Astrocyte (in vitro differentiated cells and primary cell): ENCODE data around the gene AACS. TPM values are rescaled to one million over a fixed set of nuclear protein-coding genes. Genes with fewer than 3 reads are reported as not detected.

Experiments used
- DNase-seq: peaks from one replicate; pipeline ENCODE4 v3.0.0-alpha.2; 2010; ENCODE audit warnings: low read depth
- FAIRE-seq: peaks from 2 replicates; lab custom pipeline; 2011; peaks lifted over from hg19 to GRCh38; lab: Jason Lieb, UNC
- H2AFZ ChIP-seq: 2 replicates; pipeline ENCODE4 v1.6.0; 2012; ENCODE audit warnings: low read depth, low read length, inconsistent platforms
- H3K27ac ChIP-seq: 2 replicates; pipeline ENCODE4 v1.5.1; 2011; ENCODE audit warnings: low read depth, low read length, inconsistent platforms
- H3K27me3 ChIP-seq: 2 replicates; pipeline ENCODE4 v1.6.0; 2011; ENCODE audit warnings: low read length, inconsistent platforms; ENCODE audit not compliant: insufficient read depth
- H3K36me3 ChIP-seq: 2 replicates; pipeline ENCODE4 v1.5.1; 2011; ENCODE audit warnings: low read length, inconsistent platforms; ENCODE audit not compliant: insufficient read depth
- H3K4me1 ChIP-seq: 2 replicates; pipeline ENCODE4 v1.5.1; 2011; ENCODE audit warnings: low read length, inconsistent platforms; ENCODE audit not compliant: insufficient read depth
- H3K4me2 ChIP-seq: 2 replicates; pipeline ENCODE4 v1.6.0; 2012; ENCODE audit warnings: low read length, inconsistent platforms
- H3K4me3 ChIP-seq: 2 replicates; pipeline ENCODE4 v1.5.1; 2011; ENCODE audit warnings: low read depth, mild to moderate bottlenecking, low read length, inconsistent platforms; ENCODE audit not compliant: insufficient read depth
- H3K79me2 ChIP-seq: 2 replicates; pipeline ENCODE4 v1.6.0; 2012; ENCODE audit warnings: mild to moderate bottlenecking, low read length, inconsistent platforms; ENCODE audit not compliant: insufficient read depth
- H3K9ac ChIP-seq: 2 replicates; pipeline ENCODE4 v1.6.0; 2012; ENCODE audit warnings: mild to moderate bottlenecking, low read length, inconsistent platforms
- H3K9me3 ChIP-seq: 2 replicates; pipeline ENCODE4 v1.5.1; 2012; ENCODE audit warnings: low read depth, mild to moderate bottlenecking, low read length, inconsistent platforms; ENCODE audit not compliant: insufficient read depth
- H4K20me1 ChIP-seq: 2 replicates; pipeline ENCODE4 v1.6.0; 2012; ENCODE audit warnings: low read length, inconsistent platforms; ENCODE audit not compliant: insufficient read depth
- H3K27ac Mint-ChIP-seq: one replicate; pipeline ENCODE4 v1.8.0; 2021; ENCODE audit warnings: mild to moderate bottlenecking, mixed read lengths; ENCODE audit not compliant: unreplicated experiment
- H3K27me3 Mint-ChIP-seq: one replicate; pipeline ENCODE4 v1.8.0; 2021; ENCODE audit warnings: low read depth, mixed read lengths; ENCODE audit not compliant: unreplicated experiment
- H3K36me3 Mint-ChIP-seq: one replicate; pipeline ENCODE4 v1.8.0; 2021; ENCODE audit warnings: low read depth, mixed read lengths; ENCODE audit not compliant: unreplicated experiment
- H3K4me1 Mint-ChIP-seq: one replicate; pipeline ENCODE4 v1.8.0; 2021; ENCODE audit warnings: low read depth, mixed read lengths; ENCODE audit not compliant: unreplicated experiment
- H3K4me3 Mint-ChIP-seq: one replicate; pipeline ENCODE4 v1.8.0; 2021; ENCODE audit warnings: mild to moderate bottlenecking, moderate library complexity, mixed read lengths; ENCODE audit not compliant: unreplicated experiment
- H3K9me3 Mint-ChIP-seq: one replicate; pipeline ENCODE4 v1.8.0; 2021; ENCODE audit warnings: mild to moderate bottlenecking, mixed read lengths; ENCODE audit not compliant: unreplicated experiment
- CTCF ChIP-seq: IDR thresholded peaks from 2 replicates; pipeline ENCODE4 v1.5.1; 2011; ENCODE audit warnings: low read depth, mild to moderate bottlenecking, inconsistent platforms, low read length, moderate library complexity; ENCODE audit not compliant: insufficient read depth
- EZH2 ChIP-seq: IDR thresholded peaks from 2 replicates; pipeline ENCODE4 v1.6.1; 2012; ENCODE audit warnings: mild to moderate bottlenecking, low read length, inconsistent platforms; ENCODE audit not compliant: insufficient read depth
- total RNA-seq: library from RNA; stranded (reverse); gene quantifications from 2 replicates; pipeline ENCODE4 v1.2.1, GENCODE V29; 2021

AACS gene
- total RNA-seq, 1 donor from 2014 or later, result 22.5 TPM

- Histone ChIP-seq H3K79me2 (peaks cover 4% of the 10 kb centered on the region), H3K4me2 (no peak overlapping the region), H4K20me1 (peaks cover 50% of the 10 kb centered on the region), H3K9ac (no peak overlapping the region), H3K9me3 (no peaks in the 10 kb centered on the region), H3K36me3 (peaks cover 10% of the 10 kb centered on the region), H3K4me3 (no peak overlapping the region), H3K27ac (no peak overlapping the region), H3K4me1 (no peaks in the 10 kb centered on the region), H3K27me3 (no peaks in the 10 kb centered on the region), H2AFZ (no peak overlapping the region)
- FAIRE-seq (no peak), DNase-seq (no peak)
- H3K36me3 Mint-ChIP-seq, result peaks cover 16% of the 10 kb centered on the region
- H3K27me3 Mint-ChIP-seq, result peaks cover 2% of the 10 kb centered on the region
- no peaks in the 10 kb centered on the region for H3K9me3 Mint-ChIP-seq
- H3K4me3 Mint-ChIP-seq, result no peak overlapping the region
- TF ChIP-seq EZH2, result no peak
- TF ChIP-seq CTCF, result no peak
- no peak overlapping the region for H3K27ac Mint-ChIP-seq
- H3K4me1 Mint-ChIP-seq, result no peaks in the 10 kb centered on the region
Measured at GRCh38 chr12:125099409-125099782, 34.2 kb downstream of the AACS start.

GRCh38 chr12:125100551-125101434 is 35.6 kb downstream of the AACS start:
- Histone ChIP-seq H3K9ac (no peak overlapping the region), H3K9me3 (no peaks in the 10 kb centered on the region), H3K27ac (no peak overlapping the region), H3K4me3 (no peak overlapping the region), H3K36me3 (peaks cover 10% of the 10 kb centered on the region), H2AFZ (no peak overlapping the region), H4K20me1 (peaks cover 36% of the 10 kb centered on the region), H3K4me2 (no peak overlapping the region), H3K27me3 (no peaks in the 10 kb centered on the region), H3K4me1 (no peaks in the 10 kb centered on the region), H3K79me2 (peaks cover 4% of the 10 kb centered on the region)
- Mint-ChIP-seq H3K27ac (no peak overlapping the region), H3K4me1 (no peaks in the 10 kb centered on the region), H3K27me3 (peaks cover 2% of the 10 kb centered on the region), H3K4me3 (no peak overlapping the region), H3K9me3 (no peaks in the 10 kb centered on the region), H3K36me3 (peaks cover 13% of the 10 kb centered on the region)
- no peak for FAIRE-seq
- DNase-seq, result no peak
- TF ChIP-seq EZH2 (no peak), CTCF (no peak)

- Histone ChIP-seq H3K36me3 (peaks cover 25% of the 10 kb centered on the region), H3K4me3 (no peak overlapping the region), H3K9ac (no peak overlapping the region), H3K9me3 (no peaks in the 10 kb centered on the region), H3K79me2 (peaks cover 4% of the 10 kb centered on the region), H4K20me1 (peaks cover 10% of the 10 kb centered on the region), H3K4me1 (no peaks in the 10 kb centered on the region), H2AFZ (no peak overlapping the region), H3K27ac (no peak overlapping the region), H3K27me3 (no peaks in the 10 kb centered on the region), H3K4me2 (no peak overlapping the region)
- H3K9me3 Mint-ChIP-seq, result no peaks in the 10 kb centered on the region
- H3K4me1 Mint-ChIP-seq, result no peaks in the 10 kb centered on the region
- TF ChIP-seq EZH2 (no peak), CTCF (no peak)
- no peak overlapping the region for H3K4me3 Mint-ChIP-seq
- H3K36me3 Mint-ChIP-seq, result peaks cover 15% of the 10 kb centered on the region
- no peak overlapping the region for H3K27ac Mint-ChIP-seq
- no peak for DNase-seq
- H3K27me3 Mint-ChIP-seq, result no peaks in the 10 kb centered on the region
- no peak for FAIRE-seq
Measured at GRCh38 chr12:125104982-125105381, 39.7 kb downstream of the AACS start.
